HAP-1 (cell line): ENCODE measurements around the gene CCDC201.
"Not testable (repeated sequence)": the region's sequence is repeated elsewhere in the genome, so short reads cannot be mapped to it uniquely, and the experiment has no call there.

Experiments
- DNase-seq, 2 experiments: peaks; one replicate each; pipeline ENCODE4 v3.0.0-alpha.2; 2016 to 2020; ENCODE audit warnings: low spot score in 2 of 2
- H3K27me3 ChIP-seq: fragments of 250-450 bp; sonication (Bioruptor Pico); 2 replicates; pipeline ENCODE4 v1.5.1; 2020; ENCODE audit warnings: low read depth, mild to moderate bottlenecking, moderate library complexity
- H3K36me3 ChIP-seq: fragments of 250-450 bp; sonication (Bioruptor Pico); replicated peaks from 2 replicates; pipeline ENCODE4 v1.5.1; 2020; ENCODE audit warnings: mild to moderate bottlenecking
- H3K4me1 ChIP-seq: fragments of 250-450 bp; sonication (Bioruptor Pico); 2 replicates; pipeline ENCODE4 v1.5.1; 2020; ENCODE audit warnings: mild to moderate bottlenecking
- H3K4me3 ChIP-seq: fragments of 250-450 bp; sonication (Bioruptor Pico); 2 replicates; pipeline ENCODE4 v1.5.1; 2020; ENCODE audit warnings: mild to moderate bottlenecking, moderate library complexity
- H3K9me3 ChIP-seq: fragments of 250-450 bp; sonication (Bioruptor Pico); 2 replicates; pipeline ENCODE4 v1.5.1; 2020; ENCODE audit warnings: mild to moderate bottlenecking, moderate library complexity
- in situ Hi-C: fragments of 300-500 bp; cut with MboI; formaldehyde crosslinking; loops from 3 replicates; pipeline ENCODE4 v1.14.3; 2020; ENCODE audit warnings: low sequenced_read_pairs, inconsistent platforms, mixed read lengths

The CCDC201 gene

GRCh38 chr7:45810451-45811005 is 62.4 kb downstream of the CCDC201 start:
- H3K27me3 ChIP-seq, H3K4me3 ChIP-seq, in situ Hi-C loops, H3K9me3 ChIP-seq, DNase-seq, H3K36me3 ChIP-seq, H3K4me1 ChIP-seq: not testable (repeated sequence)
